GM18508 (cell line): ENCODE measurements around the gene CACNA1D.

ENCODE experiments used
- ATAC-seq: cut with Tn5 transposase; IDR thresholded peaks from one replicate; pipeline ENCODE4 v1.9.1; 2021; ENCODE audit warnings: moderate number of reproducible peaks; ENCODE audit not compliant: insufficient read depth, unreplicated experiment

Gene CACNA1D

DNA sequence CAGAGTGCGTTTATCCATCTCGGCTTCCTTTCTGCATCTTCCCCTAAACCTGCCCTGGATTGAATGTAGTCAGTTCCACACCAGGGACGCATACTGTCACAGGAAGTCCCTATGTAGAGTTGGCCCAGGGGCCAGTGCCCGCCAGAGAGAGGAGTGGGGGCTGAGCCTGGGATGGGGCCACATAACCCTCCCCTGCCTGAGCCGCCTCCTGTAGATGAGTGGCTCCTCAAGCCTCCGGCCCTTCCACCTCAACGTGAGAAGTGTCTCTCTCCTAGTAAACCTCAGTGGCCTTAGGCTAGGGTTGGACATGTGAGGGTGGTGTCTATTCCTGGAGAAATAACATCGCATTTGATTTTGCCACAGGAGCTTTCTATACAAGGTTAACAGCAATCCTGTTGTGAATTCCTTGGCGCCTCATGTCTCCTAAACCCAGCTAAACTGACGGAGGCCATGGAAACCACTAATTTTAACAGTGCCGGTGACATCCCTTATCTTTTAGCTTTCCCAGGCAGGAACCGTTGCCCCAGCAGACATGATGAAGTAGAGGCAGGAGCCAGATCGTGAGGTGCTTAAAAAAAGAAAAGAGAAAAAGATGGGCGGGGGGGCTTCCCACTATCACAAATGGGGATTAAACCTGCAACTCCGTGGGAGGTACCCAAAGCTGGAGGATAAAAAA is 180.7 kb downstream of the CACNA1D start:
- ATAC-seq = no peak

DNA sequence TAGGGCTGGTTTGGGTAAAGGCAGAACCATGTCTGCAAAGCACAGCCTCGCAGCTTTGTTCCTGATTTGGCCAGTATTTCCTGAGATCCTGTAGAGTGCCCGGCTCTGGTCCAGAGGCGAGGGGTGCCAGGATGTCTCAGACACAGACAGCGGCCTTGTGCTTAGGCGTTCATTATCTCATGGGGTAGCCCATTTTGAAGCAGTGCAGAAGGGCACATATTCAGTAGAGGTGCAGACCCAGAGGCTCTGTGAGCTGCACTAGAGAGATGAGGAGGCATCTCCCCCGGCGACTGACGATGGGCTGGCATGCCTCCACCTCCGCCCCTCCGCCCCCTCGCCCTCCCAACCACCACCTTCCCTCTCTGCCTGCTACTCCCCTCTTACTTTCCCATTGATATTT is 181.5 kb downstream of the CACNA1D start:
- no peak for ATAC-seq

DNA sequence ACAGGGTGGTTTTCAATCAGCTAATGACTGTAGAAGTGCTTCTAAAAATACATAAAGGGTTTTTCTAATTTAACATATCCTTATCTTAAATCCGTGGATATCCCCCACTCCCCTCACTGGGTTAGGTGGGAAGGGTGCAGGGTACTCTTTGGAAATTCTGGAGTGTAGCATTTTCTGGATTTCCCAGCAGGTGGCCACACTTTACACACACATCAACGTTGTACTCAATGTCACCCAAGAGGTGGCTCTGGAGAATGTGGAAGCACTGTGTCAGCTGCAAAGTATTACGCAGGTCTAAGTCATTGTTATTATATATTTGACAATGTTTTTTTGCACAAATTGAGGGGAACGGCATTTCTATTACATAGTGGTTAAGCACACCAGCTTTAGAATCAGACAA is 183.0 kb downstream of the CACNA1D start:
- ATAC-seq = no peak

DNA sequence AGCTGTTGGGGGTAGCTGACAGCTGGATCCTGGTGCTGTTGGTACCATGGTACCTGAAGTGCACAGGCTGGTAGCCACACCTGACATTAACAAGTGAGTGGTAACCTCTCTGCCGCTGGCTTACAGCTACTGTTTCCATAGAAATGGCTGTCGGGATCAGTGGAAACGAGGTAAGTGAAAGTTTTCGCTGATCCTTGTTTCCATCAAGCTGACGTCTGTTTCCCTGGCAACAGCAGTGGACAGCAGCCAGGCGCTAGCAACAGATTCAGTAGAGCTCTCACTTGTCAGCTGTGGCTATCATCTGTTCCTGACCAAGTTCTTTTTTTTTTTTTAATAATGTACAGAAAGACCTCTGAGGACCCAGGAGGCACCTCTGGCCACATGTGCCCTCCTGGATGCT is 185.6 kb downstream of the CACNA1D start:
- ATAC-seq = no peak

DNA sequence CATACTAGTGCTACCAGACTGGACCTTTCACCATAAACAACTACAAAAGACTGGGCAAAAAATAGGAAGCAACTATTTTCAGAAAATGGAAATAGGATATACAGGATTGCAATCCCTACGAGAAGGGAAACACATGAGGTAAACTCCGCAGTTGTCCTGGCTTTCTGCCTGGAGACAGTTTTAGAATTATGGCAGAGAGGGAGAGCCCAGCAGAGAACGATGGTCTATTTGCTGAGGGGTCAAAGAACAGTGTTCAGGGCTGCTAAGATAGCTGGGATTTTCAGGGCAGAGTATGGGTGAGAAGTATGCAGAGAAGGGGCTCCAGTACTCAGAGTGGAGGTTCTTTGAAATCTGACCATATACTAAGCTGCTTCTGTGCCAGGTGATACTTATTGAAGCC is 188.4 kb downstream of the CACNA1D start:
- no peak for ATAC-seq

DNA sequence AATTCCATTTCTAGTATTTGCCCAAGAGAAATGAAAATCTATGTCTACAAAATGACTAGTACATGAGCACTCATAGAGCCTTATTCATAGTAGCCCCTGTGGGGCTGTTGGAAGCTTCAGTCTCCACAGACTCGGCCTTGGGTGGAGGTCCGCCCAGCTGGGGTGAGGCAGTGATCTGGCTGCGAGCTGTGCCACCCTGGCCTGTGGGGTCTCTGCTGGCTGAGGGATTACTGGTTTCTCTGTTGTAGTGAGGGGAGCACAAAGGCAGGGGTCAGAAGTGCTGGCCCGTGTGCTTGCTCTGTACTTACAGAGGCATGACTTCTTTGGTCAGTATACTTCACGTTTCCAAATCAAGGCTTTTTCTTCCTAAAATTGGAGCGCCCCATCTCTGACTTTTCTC is 193.7 kb downstream of the CACNA1D start:
- ATAC-seq = no peak

DNA sequence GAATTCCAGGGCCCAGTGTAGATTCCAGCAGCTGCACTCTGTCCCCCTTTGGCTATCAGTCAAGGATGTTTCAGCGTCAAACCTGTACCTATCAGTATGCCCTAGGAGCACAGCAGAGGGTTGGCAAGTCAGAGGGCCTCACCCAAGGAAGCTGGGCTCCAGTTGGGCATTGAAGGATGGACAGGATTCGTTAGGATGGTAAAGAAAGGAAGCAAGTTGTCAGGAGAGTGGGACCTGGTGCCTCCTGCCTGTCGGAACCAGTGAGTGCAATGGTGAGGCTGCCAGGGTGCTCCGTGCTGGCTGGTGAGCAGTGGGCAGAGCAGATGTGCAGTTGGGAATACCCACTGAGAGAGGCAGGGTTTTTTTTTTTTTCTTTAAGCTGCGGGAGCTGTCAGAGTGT is 194.6 kb downstream of the CACNA1D start:
- no peak for ATAC-seq

DNA sequence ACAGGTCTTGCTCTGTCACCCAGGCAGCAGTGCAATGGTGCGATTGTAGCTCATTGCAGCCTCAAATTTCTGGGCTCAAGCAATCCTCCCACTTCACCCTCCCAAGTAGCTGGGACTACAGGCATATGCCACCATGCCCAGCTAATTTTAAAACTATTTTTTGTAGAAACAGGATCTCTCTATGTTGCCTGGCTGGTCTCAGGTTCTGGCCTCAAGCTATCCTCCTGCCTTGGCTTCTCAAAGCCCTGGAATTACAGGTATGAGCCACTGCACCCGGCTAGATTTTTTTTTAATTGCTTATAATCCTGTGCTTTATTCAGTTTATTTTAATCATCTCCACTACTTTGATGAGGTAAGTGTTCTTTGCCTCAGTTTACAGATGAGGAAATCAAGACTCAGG is 195.3 kb downstream of the CACNA1D start:
- no peak for ATAC-seq

DNA sequence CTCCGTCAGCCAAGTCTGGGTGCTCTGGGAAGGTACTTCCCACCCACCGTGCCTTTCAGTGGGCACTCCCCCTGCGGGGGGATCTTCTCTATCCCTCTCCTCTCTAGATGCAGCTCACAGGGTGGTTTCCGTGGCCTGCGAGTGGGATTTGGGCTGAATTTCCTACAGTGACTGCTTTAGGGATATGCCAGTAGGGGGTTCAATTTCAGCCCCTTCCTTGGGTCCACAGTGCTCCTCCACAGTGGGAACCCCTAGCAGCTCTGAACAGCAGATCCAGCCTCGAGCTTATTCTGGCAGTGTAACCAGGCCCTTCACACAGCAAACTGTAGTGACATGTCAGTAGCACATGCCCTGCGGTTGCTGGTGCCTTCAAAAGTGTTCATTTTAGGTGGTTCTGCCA is 196.1 kb downstream of the CACNA1D start:
- ATAC-seq = no peak

DNA sequence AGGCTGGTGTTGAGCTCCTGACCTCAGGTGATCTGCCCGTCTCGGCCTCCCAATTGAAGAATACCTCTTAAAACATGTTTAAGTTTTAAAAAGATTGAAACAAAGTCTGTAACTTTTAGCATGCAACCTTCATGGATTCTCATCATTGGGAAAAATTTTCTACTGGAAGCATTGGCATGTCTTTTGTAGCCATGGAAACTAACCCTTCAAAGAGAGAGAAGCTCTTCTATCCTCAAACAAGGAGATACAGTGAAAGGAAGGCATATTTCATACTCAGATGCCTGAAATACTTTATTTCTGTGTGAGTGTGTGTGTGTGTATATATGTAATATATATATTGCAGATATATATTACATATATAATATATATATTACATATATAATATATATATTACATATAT is 196.9 kb downstream of the CACNA1D start:
- ATAC-seq = no peak

DNA sequence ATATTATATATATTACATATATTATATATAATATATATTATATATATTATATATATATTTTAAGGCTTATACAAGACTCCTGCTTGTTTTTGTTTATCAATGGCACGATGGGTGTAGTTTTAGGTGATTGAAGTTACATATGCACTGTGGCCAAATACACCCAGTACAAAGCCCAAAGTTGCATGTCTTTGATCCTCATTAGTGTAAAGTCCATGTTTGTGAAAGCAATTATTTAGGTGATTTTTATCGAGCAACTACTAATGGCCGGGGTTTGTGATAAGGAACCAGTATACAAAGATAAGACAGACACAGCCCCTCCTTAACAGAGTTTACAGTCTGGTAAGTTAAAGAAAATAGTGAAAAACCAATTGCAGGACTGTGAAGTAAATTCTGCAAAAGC is 197.5 kb downstream of the CACNA1D start:
- ATAC-seq = no peak

DNA sequence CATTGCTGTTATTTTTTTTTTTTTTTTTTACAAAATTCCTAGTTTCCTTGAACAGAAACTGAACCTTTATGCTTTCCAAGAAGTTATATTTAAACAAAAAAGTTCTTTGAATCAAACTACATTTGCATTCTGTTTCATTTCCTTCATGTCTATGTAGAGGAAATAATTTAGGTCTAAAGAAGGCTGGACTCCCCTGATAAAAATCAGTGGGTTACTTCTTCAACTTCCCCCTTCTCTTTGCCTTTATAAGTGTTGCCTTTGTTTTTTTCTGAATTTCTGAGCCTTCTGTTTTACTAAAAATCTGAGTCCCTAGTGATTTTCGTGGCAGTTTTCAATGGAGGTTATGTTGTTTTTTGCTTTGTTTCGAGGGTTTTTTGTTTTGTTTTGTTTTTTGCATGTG is 199.0 kb downstream of the CACNA1D start:
- ATAC-seq = no peak

DNA sequence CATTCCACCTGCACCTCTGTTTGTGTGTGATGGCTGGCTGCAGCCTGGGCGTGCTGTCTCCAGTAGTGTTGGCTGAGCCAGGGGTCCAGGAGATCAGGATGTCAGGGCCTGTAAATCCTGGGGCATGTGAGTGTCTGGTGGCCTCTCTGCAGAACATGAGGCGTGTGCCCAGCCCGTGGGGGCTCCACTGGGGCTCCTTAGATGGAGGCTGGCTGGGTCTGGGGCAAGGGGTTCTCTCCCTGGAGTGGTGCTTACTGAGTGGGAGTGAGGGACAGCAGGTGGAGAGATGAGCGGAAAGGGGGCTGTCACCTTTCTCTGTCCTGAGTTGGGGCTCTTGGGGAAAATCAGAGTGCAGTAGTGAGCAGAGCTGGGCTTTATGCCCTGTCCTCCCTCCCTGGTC is 199.6 kb downstream of the CACNA1D start:
- no peak for ATAC-seq

DNA sequence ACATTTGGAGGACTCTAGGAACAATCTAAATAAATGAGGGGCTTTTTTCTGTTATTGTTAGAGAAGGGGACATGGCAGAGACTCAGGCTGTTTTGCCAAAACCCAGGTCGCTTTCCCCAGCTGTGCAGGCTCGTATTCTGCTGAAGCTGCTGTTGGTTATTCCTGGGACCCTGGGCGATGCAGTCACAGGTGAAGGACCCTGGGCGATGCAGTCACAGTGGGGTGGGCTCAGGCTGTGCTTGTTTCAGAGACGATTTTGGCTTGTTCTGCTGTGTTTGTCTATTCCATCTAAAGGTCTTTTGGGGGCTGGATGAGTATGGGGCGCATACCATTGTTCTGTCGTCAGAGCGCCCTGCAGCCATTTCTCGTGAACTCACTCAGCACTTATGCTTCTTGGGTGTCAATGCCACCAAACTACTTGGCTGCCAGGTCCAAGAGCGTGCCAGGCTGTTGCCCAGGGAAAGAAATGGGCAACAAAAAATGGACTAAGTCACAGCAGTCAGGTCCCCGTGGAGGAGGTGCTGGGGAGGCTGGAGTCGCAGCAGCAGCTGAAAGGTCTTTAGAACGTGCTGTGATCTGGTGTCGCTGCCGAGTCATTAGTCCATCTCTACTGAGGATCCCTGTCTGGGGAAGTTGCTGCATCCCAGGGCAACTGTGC is 200.4 kb downstream of the CACNA1D start:
- no peak for ATAC-seq

DNA sequence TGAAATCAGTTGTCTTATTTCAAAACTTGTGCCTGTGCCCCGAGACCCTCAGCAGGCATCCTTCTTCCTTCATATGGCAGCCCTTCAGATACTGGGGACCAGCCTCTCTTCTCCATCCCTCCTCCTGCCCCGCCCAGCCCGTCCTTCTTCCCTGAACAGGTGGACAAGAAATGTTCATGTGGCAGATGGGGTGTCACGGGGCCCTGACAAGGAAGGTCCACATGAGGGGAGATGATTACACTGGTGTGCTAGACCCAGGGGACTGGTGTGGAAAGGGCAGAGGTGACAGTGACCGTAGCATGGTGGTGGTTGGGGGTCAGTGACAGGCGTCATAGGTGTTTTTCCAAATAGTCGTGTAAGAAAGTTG is 200.9 kb downstream of the CACNA1D start:
- ATAC-seq = no peak

DNA sequence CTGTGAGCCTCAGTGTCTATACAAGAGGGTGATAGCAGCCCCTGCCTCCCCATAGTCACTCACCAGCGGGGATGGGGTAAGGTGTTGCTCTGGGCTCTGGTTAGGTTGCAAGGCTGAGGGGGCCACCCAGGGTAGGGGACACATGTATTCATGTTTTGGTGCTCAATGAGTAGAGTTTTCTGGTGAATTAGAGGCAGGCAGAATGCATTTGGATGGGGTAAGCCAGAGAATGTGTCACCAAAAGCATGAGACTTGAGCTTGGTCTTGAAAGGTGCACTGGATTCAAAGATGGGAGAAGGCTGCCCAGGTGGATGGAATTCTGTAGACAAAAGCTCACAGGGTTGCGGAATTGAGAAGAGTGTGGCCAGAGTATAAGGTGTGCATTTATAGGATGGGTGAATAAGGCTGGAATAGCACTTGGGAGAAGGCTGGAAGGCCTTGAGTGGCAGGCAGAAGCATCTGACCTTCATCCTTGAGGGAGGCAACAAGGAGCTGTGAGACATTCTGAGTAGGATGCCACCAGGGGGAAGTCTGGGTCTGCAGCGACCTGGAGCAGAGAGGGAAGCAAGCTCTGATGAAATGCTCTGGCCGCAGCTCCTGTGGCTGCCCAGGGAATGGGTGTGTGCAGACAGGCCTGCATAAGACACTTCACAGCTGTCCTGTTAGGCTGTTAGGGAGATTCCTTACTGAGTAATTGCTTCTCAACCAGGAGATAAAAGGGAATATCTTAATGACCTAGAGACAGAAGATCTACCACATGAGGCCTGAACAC is 202.2 kb downstream of the CACNA1D start:
- ATAC-seq = no peak

DNA sequence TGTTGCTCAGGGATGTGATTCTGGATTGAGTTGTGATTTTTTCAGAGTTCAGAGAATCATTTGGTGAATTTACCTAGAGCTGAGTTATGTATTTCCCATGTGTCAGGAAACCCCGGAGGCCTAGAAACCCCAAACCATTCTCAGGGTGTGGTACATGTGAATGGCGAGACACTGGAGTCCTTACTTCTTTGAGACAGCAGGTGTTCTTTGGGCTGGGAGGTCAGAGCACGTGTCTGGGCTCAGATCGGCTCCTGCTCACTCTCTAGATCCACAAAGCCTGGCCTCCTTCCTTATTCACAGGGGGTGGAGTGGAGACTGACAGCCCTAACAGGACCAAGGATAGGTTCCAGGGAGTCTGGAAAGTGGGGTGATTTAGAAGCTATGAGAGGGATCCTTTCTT is 206.0 kb downstream of the CACNA1D start:
- ATAC-seq = no peak

DNA sequence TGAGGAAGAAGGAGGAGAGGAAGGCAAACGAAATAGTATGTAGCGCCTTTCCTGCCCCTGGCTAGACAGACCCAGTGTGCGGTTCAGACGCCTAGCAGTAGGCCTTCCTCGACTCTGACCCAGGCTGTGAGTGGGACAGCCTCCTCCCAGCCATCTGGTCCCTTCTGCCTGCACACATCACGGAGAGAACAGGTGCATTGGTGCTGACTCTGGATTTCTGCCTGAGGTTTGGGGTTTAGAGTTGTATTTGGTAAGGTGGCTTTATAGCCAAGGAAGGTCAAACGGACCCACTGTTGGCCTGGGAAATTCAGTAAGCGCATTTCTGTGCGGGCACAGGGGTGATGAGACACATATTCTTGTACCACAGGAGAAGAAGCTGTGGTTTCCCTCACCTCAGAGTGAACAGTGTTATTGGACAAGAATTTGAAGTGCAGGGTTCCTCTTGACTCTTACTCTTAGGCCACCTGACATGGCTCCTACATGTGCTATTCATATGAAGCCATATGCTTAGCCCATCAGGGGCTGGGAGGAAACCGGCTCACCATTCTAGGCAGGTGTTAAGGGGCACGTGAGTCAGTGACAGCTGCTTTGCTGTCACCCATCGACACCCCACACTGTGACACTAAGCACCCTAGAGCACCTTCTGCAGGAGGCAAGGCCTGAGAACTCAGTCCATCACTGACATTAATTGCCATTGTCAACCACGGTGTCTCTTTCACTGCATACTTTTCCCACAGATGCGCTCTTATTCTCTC is 208.5 kb downstream of the CACNA1D start:
- ATAC-seq = no peak

DNA sequence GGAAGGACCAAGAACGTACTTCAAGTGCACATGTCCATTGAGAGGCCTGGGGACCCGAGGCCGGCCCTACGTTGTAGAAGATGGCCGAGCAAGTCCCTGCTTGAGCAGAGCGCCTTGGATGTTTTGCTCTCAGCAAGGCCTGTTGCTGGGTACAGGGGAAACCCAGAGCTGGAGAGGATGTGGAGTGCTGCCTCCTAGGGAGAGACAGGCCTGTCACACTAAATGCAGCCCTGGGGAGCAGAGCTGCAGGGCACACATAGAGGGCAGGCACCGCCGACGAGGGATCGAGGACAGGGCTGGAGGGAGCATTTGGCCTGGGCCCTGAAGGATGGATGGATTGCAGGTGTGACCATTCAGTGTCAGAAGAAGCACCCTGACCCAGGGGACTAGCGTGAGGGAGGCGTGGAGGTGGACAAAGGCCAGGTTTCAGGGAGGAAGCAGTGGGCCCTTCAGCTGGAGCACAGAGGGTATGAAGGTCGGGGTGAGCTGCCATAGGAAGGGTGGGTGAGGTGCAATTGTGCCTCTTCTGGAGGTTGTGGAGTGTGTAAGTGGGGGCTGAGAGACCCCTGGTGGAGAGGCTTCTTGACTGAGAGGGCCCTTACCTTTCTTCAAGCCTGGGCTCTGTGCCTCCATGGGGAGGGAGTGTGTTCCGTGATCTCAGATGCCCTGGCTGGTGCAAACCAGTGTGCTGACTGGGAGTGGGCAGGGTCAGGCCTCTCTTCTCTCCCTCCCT is 209.4 kb downstream of the CACNA1D start:
- ATAC-seq = no peak

DNA sequence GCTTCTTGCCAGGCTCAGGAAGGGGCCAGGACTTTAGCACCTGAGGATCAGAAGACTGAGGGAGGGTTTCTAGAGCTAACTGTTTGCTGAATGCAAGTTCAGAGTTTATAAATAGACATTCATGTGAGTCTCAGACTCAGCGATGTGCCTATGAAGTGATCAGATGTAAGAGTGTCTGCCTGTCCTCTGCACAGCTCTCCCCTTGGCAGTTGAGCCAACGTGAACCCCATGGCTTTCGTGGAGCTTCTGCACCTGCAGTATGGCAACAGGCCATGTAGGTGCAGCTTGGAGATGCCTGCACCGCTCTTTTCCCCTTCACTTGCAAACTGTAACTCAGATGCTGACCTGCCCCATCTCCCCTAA is 209.9 kb downstream of the CACNA1D start:
- ATAC-seq = no peak
